ENCODE measurements around the gene TRPM2.

TRPM2 gene

DNA sequence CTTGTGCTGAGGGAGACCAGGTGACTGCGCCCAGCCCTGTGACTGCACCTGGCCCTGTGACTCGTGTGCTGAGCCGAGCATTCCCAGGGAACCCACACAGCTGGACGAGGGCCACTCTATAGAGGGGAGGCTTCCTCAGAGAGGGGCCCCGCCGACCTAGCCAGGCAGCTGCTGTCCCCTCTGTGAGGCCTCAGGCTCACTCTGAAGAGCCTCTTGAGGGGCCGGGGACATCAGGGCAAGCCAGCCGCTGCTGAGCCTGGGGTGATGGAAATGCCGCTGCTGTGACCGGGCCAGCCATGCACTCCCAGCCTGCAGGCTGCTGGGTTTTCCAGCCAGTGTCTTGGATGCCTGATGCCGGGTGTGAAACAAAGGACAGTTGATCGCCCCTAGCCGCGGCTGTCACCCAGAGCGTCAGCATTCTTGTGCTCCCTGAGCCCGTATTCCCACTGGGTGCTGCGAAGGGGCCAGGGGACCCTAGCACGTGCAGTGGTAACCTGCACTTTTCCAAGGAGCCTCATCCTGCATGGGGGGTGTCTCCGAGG is 36.1 kb upstream of the TRPM2 start:
- Mint-ChIP-seq H3K27ac (no peak overlapping the region), H3K27me3 (no peaks in the 10 kb centered on the region), H3K36me3 (peaks cover 28 to 37% of the 10 kb centered on the region in 2 donors), H3K4me3 (no peak overlapping the region), H3K9me3 (no peaks in the 10 kb centered on the region), H3K4me1 (no peaks in the 10 kb centered on the region)
- no peak for ATAC-seq (replicated peaks)
- no peak for DNase-seq

DNA sequence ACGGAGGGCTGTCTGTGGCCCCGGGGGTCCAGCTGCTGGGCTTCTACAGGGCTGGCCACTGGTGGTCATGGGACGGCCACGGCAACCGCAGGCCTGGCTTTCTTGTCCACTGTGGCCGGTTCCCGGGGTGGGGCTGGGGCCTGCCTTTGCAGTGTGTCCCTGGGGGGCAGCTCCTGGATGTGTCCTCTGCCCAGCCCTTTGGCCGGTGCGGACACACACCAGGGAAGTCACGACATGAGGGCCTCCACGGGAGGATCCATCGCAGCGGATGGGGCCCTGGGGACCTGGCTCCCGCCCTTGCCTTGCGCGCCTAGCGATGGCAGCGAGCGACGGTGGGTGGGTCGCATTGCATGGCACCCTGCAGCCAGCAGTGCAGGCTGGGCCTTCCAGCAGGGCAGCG is 35.5 kb upstream of the TRPM2 start:
- no peak for ATAC-seq (replicated peaks)
- H3K4me1 Mint-ChIP-seq: no peaks in the 10 kb centered on the region
- H3K4me3 Mint-ChIP-seq: no peak overlapping the region
- no peaks in the 10 kb centered on the region for H3K27me3 Mint-ChIP-seq
- peaks cover 27 to 38% of the 10 kb centered on the region in 2 donors for H3K36me3 Mint-ChIP-seq
- H3K9me3 Mint-ChIP-seq: no peaks in the 10 kb centered on the region
- H3K27ac Mint-ChIP-seq: peak overlapping the region; percentile 14
- DNase-seq: no peak

DNA sequence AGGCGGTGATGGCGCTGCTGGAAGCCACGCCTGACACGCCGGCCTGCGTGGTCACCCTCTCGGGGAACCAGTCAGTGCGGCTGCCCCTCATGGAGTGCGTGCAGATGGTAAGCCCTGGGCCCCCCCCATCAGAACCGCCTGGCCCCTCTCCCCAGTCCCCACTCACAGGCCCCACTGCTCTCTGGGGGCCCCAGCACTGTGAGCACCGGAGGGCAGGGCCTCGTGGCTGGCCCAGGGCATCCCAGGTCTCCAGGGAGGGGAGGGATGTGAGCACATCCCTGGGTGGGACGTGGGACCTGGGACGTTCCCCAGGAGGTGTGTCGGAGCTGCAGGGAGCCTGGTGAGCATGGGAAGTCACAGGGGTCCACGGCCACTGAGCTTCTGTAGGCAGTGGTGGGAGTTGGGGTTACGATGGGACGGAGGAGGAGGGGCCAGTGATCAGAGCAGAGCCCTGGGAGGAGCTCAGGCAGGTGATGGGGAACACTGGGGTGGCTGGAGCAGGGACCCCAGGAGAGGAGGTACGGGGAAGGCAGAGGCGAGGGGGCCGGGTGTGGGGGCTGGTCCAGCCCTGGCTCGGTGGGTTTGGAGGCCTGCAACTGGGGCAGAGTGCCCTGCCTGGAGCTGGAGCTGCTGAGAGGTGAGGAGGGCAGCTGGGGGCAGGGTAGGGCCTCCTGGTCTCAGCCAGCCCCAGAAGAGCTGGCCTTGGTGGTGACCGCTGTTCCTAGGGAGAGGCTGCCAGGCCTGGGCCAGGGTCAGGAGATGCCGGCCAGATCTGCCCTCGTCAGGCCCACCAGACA is 34.7 kb upstream of the TRPM2 start:
- ATAC-seq (replicated peaks): no peak

DNA sequence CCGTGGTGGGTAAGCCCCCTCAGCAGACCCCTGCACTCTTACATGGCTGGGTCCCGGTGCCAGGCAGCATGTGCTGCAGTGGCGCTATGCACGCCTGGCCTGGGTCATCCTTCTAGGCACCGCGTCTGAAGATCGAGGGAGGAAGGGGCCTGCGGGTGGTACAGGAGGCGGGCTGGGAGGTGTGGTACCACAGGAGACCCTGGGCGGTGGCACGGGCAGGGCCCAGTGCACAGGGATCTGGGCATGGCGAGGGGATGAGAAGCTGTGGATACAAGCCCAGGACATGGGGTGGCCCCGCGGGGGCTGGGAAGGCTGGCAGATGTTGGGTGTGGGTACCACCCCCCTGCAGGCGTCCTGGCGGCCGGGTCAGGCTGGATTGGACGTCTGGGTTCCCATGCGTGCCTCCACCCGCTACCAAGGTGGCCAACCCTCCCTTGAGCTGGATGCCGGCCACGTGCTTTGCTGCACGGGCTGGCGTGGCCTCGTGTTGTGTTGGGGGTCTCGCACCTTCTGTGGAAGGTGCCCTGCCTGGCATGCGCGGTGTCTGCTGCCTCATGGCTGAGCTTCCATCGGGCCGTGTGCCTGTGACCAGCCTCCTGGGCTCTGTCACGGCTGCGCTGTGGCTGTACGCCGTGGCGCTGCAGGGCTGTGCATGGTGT is 33.9 kb upstream of the TRPM2 start:
- Mint-ChIP-seq H3K9me3 (no peaks in the 10 kb centered on the region), H3K27ac (peak overlapping the region; percentile 62), H3K4me1 (no peaks in the 10 kb centered on the region), H3K36me3 (peaks cover 27 to 37% of the 10 kb centered on the region in 2 donors), H3K4me3 (no peak overlapping the region), H3K27me3 (no peaks in the 10 kb centered on the region)
- no peak for DNase-seq
- no peak for ATAC-seq (replicated peaks)

More for the DNA sequence above, 34.7 kb upstream of the TRPM2 start:
- H3K4me1 Mint-ChIP-seq: no peaks in the 10 kb centered on the region
- peaks cover 28 to 40% of the 10 kb centered on the region in 2 donors for H3K36me3 Mint-ChIP-seq
- H3K27ac Mint-ChIP-seq: no peak overlapping the region
- H3K4me3 Mint-ChIP-seq: no peak overlapping the region
- H3K9me3 Mint-ChIP-seq: no peaks in the 10 kb centered on the region
- no peaks in the 10 kb centered on the region for H3K27me3 Mint-ChIP-seq
- DNase-seq: no peak

DNA sequence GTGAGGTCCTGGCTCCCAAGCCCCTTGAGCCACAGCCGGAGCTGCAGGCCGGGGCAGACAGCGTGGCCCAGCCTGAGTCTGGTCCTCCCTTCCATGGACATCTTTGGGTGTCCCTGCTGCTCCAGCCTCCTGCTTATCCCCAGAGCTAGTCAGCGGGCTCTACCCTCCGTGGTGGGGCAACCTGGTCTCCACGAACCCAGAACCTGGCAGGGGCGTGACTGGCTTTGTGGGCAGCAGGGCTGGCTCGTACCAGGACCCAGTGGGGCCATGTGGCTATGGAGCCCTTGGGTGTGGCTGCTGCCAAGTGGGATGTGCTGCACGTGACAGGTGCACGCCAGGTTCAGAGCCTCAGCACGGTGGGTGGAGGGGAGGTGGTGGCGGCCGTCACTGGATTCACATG is 32.6 kb upstream of the TRPM2 start:
- no peaks in the 10 kb centered on the region for H3K9me3 Mint-ChIP-seq
- H3K27me3 Mint-ChIP-seq: no peaks in the 10 kb centered on the region
- H3K36me3 Mint-ChIP-seq: peaks cover 37 to 44% of the 10 kb centered on the region in 2 donors
- no peak for ATAC-seq (replicated peaks)
- DNase-seq: no peak
- no peak overlapping the region for H3K4me3 Mint-ChIP-seq
- peak overlapping the region; percentile 56 for H3K27ac Mint-ChIP-seq
- H3K4me1 Mint-ChIP-seq: no peaks in the 10 kb centered on the region

DNA sequence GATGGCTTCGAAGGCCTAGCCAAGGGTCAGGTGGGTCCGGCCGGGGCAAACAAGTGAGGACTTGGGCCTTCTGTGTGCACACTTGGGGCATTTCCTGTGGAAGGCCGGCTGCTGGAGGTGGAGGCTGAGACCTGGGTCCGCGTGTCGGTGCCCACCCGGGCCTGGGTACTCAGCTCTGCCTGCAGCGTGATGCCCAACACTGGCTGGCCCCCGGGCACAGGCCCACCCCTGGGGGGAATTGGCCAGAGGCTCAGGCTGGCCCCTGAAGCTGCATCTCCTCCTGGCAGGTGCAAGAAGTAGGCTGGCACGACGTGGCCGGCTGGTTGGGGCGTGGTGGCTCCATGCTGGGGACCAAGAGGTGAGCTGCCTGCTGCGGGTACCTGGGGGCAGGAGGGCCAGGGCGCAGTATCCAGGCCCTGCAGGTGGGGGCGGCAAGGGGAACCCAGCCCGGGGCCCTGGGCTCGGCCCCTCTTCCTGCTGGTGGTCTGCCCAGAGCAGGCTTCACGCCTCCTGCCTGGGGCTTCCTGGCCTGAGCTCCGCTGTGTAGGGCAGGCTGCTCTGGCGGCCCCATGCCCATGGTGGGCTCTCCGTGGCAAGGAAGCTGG is 31.5 kb upstream of the TRPM2 start:
- H3K27ac Mint-ChIP-seq: no peak overlapping the region
- no peaks in the 10 kb centered on the region for H3K9me3 Mint-ChIP-seq
- no peak for ATAC-seq (replicated peaks)
- peaks cover 32 to 41% of the 10 kb centered on the region in 2 donors for H3K36me3 Mint-ChIP-seq
- no peaks in the 10 kb centered on the region for H3K4me1 Mint-ChIP-seq
- no peak for DNase-seq
- no peak overlapping the region for H3K4me3 Mint-ChIP-seq
- H3K27me3 Mint-ChIP-seq: no peaks in the 10 kb centered on the region

DNA sequence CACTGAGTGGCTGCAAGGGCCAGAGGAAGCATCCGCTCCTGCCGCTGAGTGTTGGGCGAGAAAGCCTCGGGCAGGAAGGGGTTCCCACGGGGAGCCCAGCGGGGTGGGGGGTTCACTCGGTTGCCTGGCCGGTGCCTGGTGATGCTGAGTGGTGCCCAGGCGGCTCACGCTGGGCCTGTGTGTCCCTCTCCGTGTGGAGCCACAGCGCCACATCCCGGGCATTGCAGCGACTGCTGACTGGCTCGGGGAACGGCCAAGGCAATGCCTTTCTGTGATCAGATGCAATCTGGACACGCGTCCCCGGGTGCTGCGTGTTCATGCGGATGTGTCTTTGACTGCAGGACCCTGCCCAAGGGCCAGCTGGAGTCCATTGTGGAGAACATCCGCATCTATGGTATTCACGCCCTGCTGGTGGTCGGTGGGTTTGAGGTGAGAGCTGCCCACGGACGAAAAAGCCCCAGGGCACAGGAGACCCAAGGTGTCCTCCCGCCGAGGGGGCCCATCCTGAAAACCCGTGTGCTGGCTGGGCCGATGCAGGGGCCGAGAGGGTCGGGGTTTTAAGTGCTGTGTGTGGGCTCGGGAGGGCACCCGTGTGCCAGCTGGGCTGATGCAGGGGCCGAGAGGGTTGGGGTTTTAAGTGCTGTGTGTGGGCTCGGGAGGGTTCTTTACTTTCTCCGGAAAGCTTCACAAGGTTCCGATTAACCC is 30.6 kb upstream of the TRPM2 start:
- no peaks in the 10 kb centered on the region for H3K27me3 Mint-ChIP-seq
- DNase-seq (no peak), ATAC-seq (replicated peaks) (no peak)
- peak overlapping the region; percentile 62 for H3K27ac Mint-ChIP-seq
- no peaks in the 10 kb centered on the region for H3K9me3 Mint-ChIP-seq
- peaks cover 32 to 41% of the 10 kb centered on the region in 2 donors for H3K36me3 Mint-ChIP-seq
- no peaks in the 10 kb centered on the region for H3K4me1 Mint-ChIP-seq
- peak overlapping the region in 1 of 2 donors; percentile 10 for H3K4me3 Mint-ChIP-seq

DNA sequence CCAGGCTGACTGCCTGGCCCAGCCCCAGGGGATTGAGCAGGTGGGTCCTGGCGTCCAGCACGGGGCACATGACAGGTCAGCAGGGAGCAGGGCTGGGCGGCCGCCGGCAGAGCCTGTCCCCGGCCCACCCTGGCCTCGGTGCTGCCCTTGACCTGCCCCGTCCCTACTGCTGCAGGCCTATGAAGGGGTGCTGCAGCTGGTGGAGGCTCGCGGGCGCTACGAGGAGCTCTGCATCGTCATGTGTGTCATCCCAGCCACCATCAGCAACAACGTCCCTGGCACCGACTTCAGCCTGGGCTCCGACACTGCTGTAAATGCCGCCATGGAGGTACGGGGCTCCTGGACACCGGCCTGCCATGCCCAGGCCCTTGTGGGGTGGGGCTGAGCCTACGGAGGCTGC is 29.8 kb upstream of the TRPM2 start:
- Mint-ChIP-seq H3K36me3 (peaks cover 32 to 41% of the 10 kb centered on the region in 2 donors), H3K27me3 (no peaks in the 10 kb centered on the region), H3K4me3 (peak overlapping the region in 1 of 2 donors; percentile 10), H3K4me1 (no peaks in the 10 kb centered on the region), H3K9me3 (no peaks in the 10 kb centered on the region), H3K27ac (no peak overlapping the region)
- ATAC-seq (replicated peaks) (no peak), DNase-seq (no peak)

DNA sequence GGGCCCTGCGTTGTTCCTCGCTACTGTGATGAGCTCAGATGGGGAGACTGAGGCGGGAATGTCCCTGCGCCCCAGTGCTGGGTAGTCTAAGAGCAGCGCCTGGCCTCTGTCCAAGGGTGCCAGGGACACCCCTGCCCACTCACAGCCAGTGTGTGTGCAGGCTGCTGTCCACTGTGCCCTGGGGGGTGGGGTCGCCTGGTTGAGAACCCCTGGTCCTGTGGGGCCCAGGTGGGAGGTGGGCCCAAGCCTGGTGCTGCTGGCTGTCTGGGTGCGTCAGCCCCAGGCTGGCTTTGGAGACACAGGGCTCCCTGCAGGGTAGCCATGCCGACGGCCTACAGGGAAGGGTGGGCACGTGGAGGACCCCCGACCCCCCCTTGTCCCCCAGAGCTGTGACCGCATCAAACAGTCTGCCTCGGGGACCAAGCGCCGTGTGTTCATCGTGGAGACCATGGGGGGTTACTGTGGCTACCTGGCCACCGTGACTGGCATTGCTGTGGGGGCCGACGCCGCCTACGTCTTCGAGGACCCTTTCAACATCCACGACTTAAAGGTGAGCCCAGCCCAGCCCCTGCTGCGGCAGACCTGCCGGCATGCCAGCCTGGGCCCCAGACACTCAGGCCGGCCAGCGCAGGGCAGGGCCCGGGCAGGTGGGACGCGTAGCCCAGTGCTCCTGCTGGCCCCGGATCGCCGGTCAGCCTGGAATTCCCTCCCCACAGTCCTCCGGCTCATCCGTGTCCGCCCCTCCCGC is 29.1 kb upstream of the TRPM2 start:
- H3K4me1 Mint-ChIP-seq: no peaks in the 10 kb centered on the region
- ATAC-seq (replicated peaks) (no peak), DNase-seq (no peak)
- H3K27ac Mint-ChIP-seq: peak overlapping the region; percentile 51
- H3K36me3 Mint-ChIP-seq: peaks cover 29 to 38% of the 10 kb centered on the region in 2 donors
- no peaks in the 10 kb centered on the region for H3K9me3 Mint-ChIP-seq
- no peaks in the 10 kb centered on the region for H3K27me3 Mint-ChIP-seq
- no peak overlapping the region for H3K4me3 Mint-ChIP-seq

DNA sequence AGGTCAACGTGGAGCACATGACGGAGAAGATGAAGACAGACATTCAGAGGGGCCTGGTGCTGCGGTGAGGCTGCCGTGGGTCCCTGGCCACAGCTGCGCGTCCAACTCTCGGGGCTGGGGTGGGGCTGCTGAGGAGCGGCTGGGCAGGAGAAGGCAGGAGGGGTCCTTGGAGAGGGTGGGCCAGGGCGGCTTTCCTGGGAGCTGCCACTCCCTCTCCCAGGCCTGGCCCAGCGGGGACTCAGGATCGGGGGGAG is 28.6 kb upstream of the TRPM2 start:
- DNase-seq (no peak), ATAC-seq (replicated peaks) (no peak)
- H3K27me3 Mint-ChIP-seq: no peaks in the 10 kb centered on the region
- H3K4me3 Mint-ChIP-seq: no peak overlapping the region
- peaks cover 27 to 36% of the 10 kb centered on the region in 2 donors for H3K36me3 Mint-ChIP-seq
- no peaks in the 10 kb centered on the region for H3K4me1 Mint-ChIP-seq
- H3K27ac Mint-ChIP-seq: peak overlapping the region; percentile 51
- H3K9me3 Mint-ChIP-seq: no peaks in the 10 kb centered on the region

DNA sequence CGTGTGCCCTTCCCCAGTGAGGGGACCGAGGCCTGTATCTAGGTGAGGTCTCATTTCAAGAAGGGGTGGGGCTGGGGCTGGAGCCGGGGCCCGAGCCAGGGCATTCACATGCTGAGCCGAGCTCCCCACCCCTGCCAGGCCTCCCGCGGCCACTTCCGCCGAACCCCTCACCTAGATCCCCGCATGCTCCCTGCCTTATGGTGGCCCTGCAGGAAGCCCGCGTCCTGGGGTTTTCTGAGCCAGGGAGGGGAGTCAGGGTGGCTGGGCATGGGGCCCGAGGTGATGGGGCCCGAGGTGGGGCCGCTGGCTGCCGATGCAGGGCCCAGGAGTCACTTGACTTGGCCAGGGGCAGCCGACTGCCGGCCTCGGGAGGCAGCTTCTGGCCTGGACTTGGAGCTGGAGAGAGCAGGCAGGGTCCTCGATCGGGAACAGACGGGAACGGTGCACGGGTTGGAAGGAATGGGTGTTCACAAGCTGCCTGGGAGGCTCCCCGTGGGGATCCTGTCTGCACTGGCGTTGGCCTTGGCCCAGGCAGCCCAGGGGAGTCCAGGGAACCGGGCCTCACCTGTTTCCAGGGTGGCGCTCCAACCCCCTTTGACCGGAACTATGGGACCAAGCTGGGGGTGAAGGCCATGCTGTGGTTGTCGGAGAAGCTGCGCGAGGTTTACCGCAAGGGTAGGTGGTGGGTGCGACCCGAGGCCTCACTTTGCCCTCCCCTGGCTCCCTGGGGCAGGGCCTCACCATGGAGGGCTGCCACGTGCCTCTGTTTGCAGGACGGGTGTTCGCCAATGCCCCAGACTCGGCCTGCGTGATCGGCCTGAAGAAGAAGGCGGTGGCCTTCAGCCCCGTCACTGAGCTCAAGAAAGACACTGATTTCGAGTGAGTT is 27.8 kb upstream of the TRPM2 start:
- no peak overlapping the region for H3K27ac Mint-ChIP-seq

DNA sequence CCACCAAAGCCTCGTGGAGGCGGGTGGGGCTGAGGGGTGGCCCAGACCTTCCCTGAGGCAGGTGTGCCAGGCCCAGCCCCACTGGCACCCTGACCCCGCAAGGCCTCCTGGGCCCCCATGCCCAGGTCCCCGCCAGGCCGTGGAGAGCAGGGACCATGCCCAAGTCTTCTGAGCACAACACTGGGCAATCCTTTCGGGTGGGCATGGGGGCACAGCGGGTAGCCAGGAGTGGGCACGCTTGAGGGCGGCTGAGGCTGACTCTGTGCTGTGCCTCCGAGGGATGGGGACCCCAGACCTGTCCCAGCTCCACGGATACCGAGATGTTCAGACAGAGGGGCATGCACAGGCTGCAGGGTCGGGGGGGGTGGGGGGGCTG is 27.2 kb upstream of the TRPM2 start:
- H3K4me3 Mint-ChIP-seq: no peak overlapping the region
- peaks cover 27 to 41% of the 10 kb centered on the region in 2 donors for H3K36me3 Mint-ChIP-seq
- ATAC-seq (replicated peaks): no peak
- H3K9me3 Mint-ChIP-seq: no peaks in the 10 kb centered on the region
- no peak for DNase-seq
- no peaks in the 10 kb centered on the region for H3K27me3 Mint-ChIP-seq
- H3K4me1 Mint-ChIP-seq: no peaks in the 10 kb centered on the region
- H3K27ac Mint-ChIP-seq: no peak overlapping the region

More for the DNA sequence above, 27.8 kb upstream of the TRPM2 start:
- no peaks in the 10 kb centered on the region for H3K9me3 Mint-ChIP-seq
- H3K36me3 Mint-ChIP-seq: peaks cover 27 to 40% of the 10 kb centered on the region in 2 donors
- ATAC-seq (replicated peaks) (no peak), DNase-seq (no peak)
- H3K27me3 Mint-ChIP-seq: no peaks in the 10 kb centered on the region
- no peak overlapping the region for H3K4me3 Mint-ChIP-seq
- no peaks in the 10 kb centered on the region for H3K4me1 Mint-ChIP-seq

All from stimulated activated naive B cell treated with anti-CD40 and anti-IgM and Interleukin-4, amounts not matched to agents 10 μg/mL and 1 μg/mL and 100 μg/mL, for 72 hours (primary cell).